Measurements from ENCODE around the gene GLI1. TPM values are rescaled to one million over a fixed set of nuclear protein-coding genes. Genes with fewer than 3 reads are reported as not detected.
"Not testable (repeated sequence)": the region's sequence is repeated elsewhere in the genome, so short reads cannot be mapped to it uniquely, and the experiment has no call there.

GLI1 gene
- total RNA-seq, 1 experiment from 2014 or later, result 5.0 TPM

GRCh38 chr12:57491393-57492280 lies 32.1 kb downstream of the GLI1 start:
- DNase-seq (ENCODE audit: extremely low read depth, low read depth), result no peak

GRCh38 chr12:57495051-57495701 lies 35.6 kb downstream of the GLI1 start:
- DNase-seq (ENCODE audit: extremely low read depth, low read depth), result not testable (repeated sequence)

GRCh38 chr12:57496822-57497221 lies 37.2 kb downstream of the GLI1 start:
- no peak for DNase-seq (ENCODE audit: extremely low read depth, low read depth)

- DNase-seq (ENCODE audit: extremely low read depth, low read depth), result no peak
These were observed 37.9 kb downstream of the GLI1 start for GRCh38 chr12:57497223-57498131.

- no peak for DNase-seq (ENCODE audit: extremely low read depth, low read depth)
These were observed 38.5 kb downstream of the GLI1 start for GRCh38 chr12:57498132-57498502.

GRCh38 chr12:57498571-57498970 lies 39.0 kb downstream of the GLI1 start:
- DNase-seq (ENCODE audit: extremely low read depth, low read depth), result no peak

GRCh38 chr12:57500213-57500612 lies 40.6 kb downstream of the GLI1 start:
- DNase-seq (ENCODE audit: extremely low read depth, low read depth), result no peak

GRCh38 chr12:57502311-57502969 lies 42.9 kb downstream of the GLI1 start:
- DNase-seq (ENCODE audit: extremely low read depth, low read depth), result not testable (repeated sequence)

- DNase-seq (ENCODE audit: extremely low read depth, low read depth), result not testable (repeated sequence)
These were observed 47.0 kb downstream of the GLI1 start for GRCh38 chr12:57506541-57506940.

- DNase-seq (ENCODE audit: extremely low read depth, low read depth), result not testable (repeated sequence)
These were observed 48.2 kb downstream of the GLI1 start for GRCh38 chr12:57507796-57508195.

- no peak for DNase-seq (ENCODE audit: extremely low read depth, low read depth)
These were observed 51.6 kb downstream of the GLI1 start for GRCh38 chr12:57511161-57511560.

GRCh38 chr12:57511588-57512325 lies 52.2 kb downstream of the GLI1 start:
- no peak for DNase-seq (ENCODE audit: extremely low read depth, low read depth)

GRCh38 chr12:57512665-57513064 lies 53.1 kb downstream of the GLI1 start:
- no peak for DNase-seq (ENCODE audit: extremely low read depth, low read depth)

GRCh38 chr12:57513266-57513665 lies 53.7 kb downstream of the GLI1 start:
- no peak for DNase-seq (ENCODE audit: extremely low read depth, low read depth)

- DNase-seq (ENCODE audit: extremely low read depth, low read depth), result not testable (repeated sequence)
These were observed 54.1 kb downstream of the GLI1 start for GRCh38 chr12:57513677-57514076.

GRCh38 chr12:57514246-57514645 lies 54.7 kb downstream of the GLI1 start:
- not testable (repeated sequence) for DNase-seq (ENCODE audit: extremely low read depth, low read depth)

GRCh38 chr12:57514720-57515407 lies 55.3 kb downstream of the GLI1 start:
- DNase-seq (ENCODE audit: extremely low read depth, low read depth), result no peak

GRCh38 chr12:57515408-57515933 lies 55.9 kb downstream of the GLI1 start:
- DNase-seq (ENCODE audit: extremely low read depth, low read depth), result no peak

Measured in NCI-H460 (cell line).